Peyer's patch (tissue), 4 donors: Measurements from ENCODE around the gene VAMP5.
A peak's percentile ranks its signal among the peaks of the same experiment; 100 is the strongest.

Source experiments
- POLR2A ChIP-seq, 2 donors: fragments of 450-650 bp; IDR thresholded peaks; one replicate each; pipeline ENCODE4 v1.5.1; 2017; ENCODE audit warnings: antibody characterized with exemption in 2 of 2, mild to moderate bottlenecking in 2 of 2, moderate library complexity in 2 of 2
- TF ChIP-seq, protein P1 (sequence below), 6 experiments: fragments of 450-650 bp in 4 of 6; fragments of 200-600 bp in 2 of 6; sonication (generic) in 1 of 6; IDR thresholded peaks; one replicate each; pipeline ENCODE4 v1.5.1; 2017 to 2019; ENCODE audit warnings: antibody characterized with exemption in 6 of 6, mild to moderate bottlenecking in 3 of 6, moderate library complexity in 1 of 6

DNA sequence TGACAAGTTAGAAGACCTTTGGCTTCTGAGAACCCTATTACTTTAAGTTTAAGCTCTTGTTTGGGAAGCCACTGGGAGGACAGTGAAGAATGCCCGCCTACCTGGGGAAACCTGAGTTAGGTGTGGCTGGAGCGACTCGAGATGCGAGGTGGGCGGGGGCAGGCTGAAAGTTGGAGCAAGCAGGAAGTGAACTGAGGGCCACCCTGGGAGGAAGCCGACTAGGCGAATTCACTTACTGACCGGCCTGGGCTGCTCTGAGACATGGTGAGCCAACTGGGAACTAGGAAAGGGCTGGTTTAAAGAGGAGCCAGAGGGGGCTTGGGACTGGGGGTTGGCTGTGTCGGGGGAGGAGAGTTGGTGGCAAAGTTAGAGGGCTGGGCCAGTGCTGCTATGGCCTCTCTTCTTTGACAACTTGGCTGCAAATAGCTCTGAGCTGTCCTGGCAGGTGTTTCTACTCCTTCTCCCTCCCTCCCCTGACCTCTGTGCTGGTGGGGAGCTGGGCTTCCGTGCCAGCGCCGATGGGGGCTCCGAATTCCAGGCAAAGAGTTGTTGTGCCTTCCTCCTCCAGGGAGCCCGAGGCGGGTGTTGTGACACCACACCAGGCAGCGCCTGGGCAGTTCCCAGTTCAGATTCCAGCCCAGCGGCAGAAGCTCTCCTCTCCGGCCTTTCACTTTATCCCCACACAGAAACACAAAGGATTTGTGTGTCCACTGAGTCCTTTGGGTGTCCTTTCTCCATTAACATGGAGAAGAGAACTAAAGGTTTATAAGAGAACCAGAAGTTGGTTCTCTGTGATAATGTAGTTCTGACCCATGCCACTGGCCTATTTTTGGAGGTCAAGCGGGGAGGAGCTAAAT is 6.6 kb upstream of the VAMP5 start, which contains the start of gene VAMP8:
- TF ChIP-seq, protein P1, sequence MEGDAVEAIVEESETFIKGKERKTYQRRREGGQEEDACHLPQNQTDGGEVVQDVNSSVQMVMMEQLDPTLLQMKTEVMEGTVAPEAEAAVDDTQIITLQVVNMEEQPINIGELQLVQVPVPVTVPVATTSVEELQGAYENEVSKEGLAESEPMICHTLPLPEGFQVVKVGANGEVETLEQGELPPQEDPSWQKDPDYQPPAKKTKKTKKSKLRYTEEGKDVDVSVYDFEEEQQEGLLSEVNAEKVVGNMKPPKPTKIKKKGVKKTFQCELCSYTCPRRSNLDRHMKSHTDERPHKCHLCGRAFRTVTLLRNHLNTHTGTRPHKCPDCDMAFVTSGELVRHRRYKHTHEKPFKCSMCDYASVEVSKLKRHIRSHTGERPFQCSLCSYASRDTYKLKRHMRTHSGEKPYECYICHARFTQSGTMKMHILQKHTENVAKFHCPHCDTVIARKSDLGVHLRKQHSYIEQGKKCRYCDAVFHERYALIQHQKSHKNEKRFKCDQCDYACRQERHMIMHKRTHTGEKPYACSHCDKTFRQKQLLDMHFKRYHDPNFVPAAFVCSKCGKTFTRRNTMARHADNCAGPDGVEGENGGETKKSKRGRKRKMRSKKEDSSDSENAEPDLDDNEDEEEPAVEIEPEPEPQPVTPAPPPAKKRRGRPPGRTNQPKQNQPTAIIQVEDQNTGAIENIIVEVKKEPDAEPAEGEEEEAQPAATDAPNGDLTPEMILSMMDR (IDR thresholded peaks at IDR 0.05), result peak in 1 of 6 experiments; percentile 11
- TF ChIP-seq POLR2A (IDR thresholded peaks at IDR 0.05), result peak; percentile 50 to 66
